Activated T-cell treated with anti-CD3 and anti-CD28 coated beads, Interleukin-2, amount 50 U/mL, for 72 hours (primary cell): Measurements from ENCODE around the gene STAC2. TPM values are rescaled to one million over a fixed set of nuclear protein-coding genes. Genes with fewer than 3 reads are reported as not detected.
"Not testable (repeated sequence)": the region's sequence is repeated elsewhere in the genome, so short reads cannot be mapped to it uniquely, and the experiment has no call there.

ENCODE experiments used
- ATAC-seq, 2 donors: fragments of 150-1000 bp; cut with Tn5 transposase; replicated peaks in 1 of 2; 2 replicates each; pipeline ENCODE4 v1.10.0; 2021; ENCODE audit warnings: moderate library complexity in 2 of 2, mild to moderate bottlenecking in 1 of 2
- DNase-seq, 2 donors: peaks; one replicate each; pipeline ENCODE4 v3.0.0; 2021 to 2022; ENCODE audit warnings: mixed read lengths in 1 of 2
- H3K27ac Mint-ChIP-seq: one replicate; pipeline ENCODE4 v1.8.0; 2022; ENCODE audit warnings: mild to moderate bottlenecking, moderate library complexity, mixed read lengths
- H3K27me3 Mint-ChIP-seq: one replicate; pipeline ENCODE4 v1.8.0; 2022; ENCODE audit warnings: low read depth, mixed read lengths
- H3K36me3 Mint-ChIP-seq, 2 donors: one replicate each; pipeline ENCODE4 v1.8.0; 2022; ENCODE audit warnings: mixed read lengths in 2 of 2, mild to moderate bottlenecking in 1 of 2; ENCODE audit not compliant: insufficient read depth in 2 of 2
- H3K4me1 Mint-ChIP-seq: one replicate; pipeline ENCODE4 v1.8.0; 2022; ENCODE audit warnings: low read depth, mixed read lengths
- H3K4me3 Mint-ChIP-seq, 2 donors: one replicate each; pipeline ENCODE4 v1.8.0; 2022; ENCODE audit warnings: mild to moderate bottlenecking in 2 of 2, mixed read lengths in 2 of 2, moderate library complexity in 2 of 2
- H3K9me3 Mint-ChIP-seq, 2 donors: one replicate each; pipeline ENCODE4 v1.8.0; 2022; ENCODE audit warnings: mixed read lengths in 2 of 2
- total RNA-seq, 2 donors: library from RNA; stranded (reverse); gene quantifications; one replicate each; pipeline ENCODE4 v1.2.3, GENCODE V29; 2022

Gene STAC2
- total RNA-seq, 2 donors from 2014 or later, result 0.07 TPM; not detected in 1

DNA sequence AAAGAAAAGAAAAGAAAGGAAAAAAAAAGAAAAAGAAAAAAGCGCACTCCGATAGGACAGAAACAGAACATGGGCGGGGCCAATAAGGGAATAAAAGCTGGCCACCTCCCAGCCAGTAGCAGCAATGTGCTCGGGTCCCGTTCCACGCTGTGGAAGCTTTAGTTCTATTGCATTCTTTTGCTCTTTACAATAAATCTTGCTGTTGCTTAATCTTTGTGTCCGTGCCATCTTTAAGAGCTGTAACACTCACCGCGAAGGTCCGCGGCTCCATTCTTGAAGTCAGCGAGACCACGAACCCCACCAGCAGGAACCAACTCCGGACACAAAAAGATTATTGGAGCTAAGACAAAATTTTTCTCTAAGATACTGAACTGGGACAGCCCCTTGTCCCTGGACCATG lies 56.6 kb downstream of the STAC2 start:
- H3K27me3 Mint-ChIP-seq, result peaks cover 34% of the 10 kb centered on the region
- ATAC-seq (no peak), DNase-seq (no peak)
- H3K36me3 Mint-ChIP-seq, result no peaks in the 10 kb centered on the region
- H3K27ac Mint-ChIP-seq, result no peak overlapping the region
- peaks cover 17% of the 10 kb centered on the region for H3K4me1 Mint-ChIP-seq
- no peak overlapping the region for H3K4me3 Mint-ChIP-seq
- H3K9me3 Mint-ChIP-seq, result peaks cover 0 to 4% of the 10 kb centered on the region in 2 donors

- H3K36me3 Mint-ChIP-seq, DNase-seq, H3K27ac Mint-ChIP-seq, ATAC-seq, H3K4me3 Mint-ChIP-seq, H3K9me3 Mint-ChIP-seq: not testable (repeated sequence)
- peaks cover 17% of the 10 kb centered on the region for H3K4me1 Mint-ChIP-seq
- H3K27me3 Mint-ChIP-seq, result peaks cover 34% of the 10 kb centered on the region
Observed at GRCh38 chr17:39168503-39168902, 57.2 kb downstream of the STAC2 start.

DNA sequence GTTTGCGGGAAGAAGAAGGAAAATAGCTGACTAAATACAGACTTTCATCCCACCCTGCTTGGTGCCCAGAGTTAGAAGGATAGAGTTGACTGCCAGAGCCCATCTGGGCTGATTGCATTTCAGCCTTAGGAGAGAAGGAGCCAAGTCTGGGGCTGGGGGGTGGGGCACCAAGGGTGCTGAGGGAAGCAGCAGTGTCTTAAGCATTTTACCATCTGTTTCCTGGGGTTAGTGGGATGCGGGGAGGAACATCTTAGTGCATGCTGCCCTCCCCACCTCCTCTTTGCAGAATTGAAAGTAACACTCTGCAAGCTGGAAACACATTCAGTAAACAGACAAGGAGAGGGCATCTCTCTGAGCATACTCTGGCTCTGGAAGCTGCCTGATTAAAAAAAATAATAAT lies 58.3 kb downstream of the STAC2 start:
- no peak for ATAC-seq
- Mint-ChIP-seq H3K27ac (no peak overlapping the region), H3K4me3 (no peak overlapping the region), H3K27me3 (peaks cover 34% of the 10 kb centered on the region), H3K36me3 (no peaks in the 10 kb centered on the region), H3K4me1 (peaks cover 17% of the 10 kb centered on the region), H3K9me3 (peaks cover 0 to 4% of the 10 kb centered on the region in 2 donors)
- no peak for DNase-seq

- Mint-ChIP-seq H3K27me3 (peaks cover 34% of the 10 kb centered on the region), H3K27ac (no peak overlapping the region), H3K9me3 (peaks cover 0 to 4% of the 10 kb centered on the region in 2 donors), H3K36me3 (no peaks in the 10 kb centered on the region), H3K4me1 (peaks cover 17% of the 10 kb centered on the region), H3K4me3 (peak overlapping the region in 1 of 2 donors; percentile 82)
- ATAC-seq (no peak), DNase-seq (no peak)
Observed at GRCh38 chr17:39166437-39167335, 59.1 kb downstream of the STAC2 start.

DNA sequence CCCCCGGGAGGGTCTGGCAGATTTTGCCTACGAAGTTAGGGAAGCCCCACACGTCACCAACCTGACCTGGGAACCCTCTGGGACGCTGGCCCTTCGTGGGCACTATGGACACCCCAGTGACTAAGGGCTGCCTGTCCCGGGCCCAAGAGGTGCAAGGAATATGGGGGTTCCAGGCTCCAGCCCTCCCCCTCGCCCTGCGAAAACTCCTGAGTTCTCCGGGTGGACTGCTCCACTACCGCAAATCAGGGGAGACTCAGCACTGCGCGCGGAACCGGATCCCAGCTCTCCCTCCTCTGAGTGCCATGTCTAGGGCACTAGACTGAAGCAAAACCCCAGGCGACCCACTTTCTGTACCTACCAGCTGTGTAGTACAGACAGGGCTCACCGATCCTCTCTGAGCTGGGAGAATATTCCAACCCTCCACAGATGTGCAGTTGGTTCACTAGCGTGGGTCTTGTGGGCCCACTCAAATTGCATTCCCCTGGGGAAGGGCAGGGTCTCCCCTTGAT lies 59.9 kb downstream of the STAC2 start, which contains the start of gene ARL5C:
ARL5C (minus strand) TSS at position 321 of the 509 bp plus-strand sequence. CDS start 401 bp downstream, outside the sequence.
- H3K27me3 Mint-ChIP-seq, result peaks cover 34% of the 10 kb centered on the region
- H3K4me1 Mint-ChIP-seq, result peaks cover 17% of the 10 kb centered on the region
- H3K36me3 Mint-ChIP-seq, result no peaks in the 10 kb centered on the region
- no peak within 1 kb of the TSS for H3K27ac Mint-ChIP-seq
- no peak for ATAC-seq
- peak within 1 kb of the TSS; percentile 77 to 82 for H3K4me3 Mint-ChIP-seq
- DNase-seq, result no peak
- peaks cover 0 to 4% of the 10 kb centered on the region in 2 donors for H3K9me3 Mint-ChIP-seq

DNA sequence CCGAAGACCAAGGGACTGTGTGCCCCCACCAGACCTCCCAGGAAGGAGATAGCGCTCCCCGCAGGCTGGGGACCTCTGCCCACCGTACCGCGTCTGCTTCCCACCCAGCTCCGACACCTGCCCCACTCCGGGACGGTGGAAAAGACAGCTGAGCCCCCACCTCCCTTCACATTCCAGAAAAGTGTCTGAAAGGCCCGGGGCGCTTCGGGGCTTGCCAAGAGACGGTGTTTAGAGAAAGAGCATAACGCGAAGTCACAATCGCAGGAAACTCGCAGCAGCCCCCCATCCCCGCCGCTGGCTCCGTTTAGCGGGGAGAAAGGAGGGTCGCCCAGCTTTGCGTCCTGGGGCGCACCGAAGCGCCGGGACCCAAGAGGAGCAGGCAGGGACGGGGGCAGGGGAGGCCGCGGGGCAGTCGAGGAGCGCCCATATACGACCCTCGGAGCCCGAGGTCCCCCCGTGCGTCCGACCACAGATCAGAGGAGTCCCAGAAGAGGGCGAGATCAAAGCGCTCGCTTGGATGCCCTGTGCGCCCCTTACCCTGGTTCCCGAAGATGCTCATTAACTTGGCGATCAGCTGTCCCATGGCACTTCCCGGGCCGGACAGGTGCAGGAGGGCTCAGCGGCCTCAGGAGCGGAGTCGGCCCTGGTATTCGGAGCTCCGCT lies 60.4 kb downstream of the STAC2 start:
- peak in 1 of 2 donors; percentile 46 for ATAC-seq

DNA sequence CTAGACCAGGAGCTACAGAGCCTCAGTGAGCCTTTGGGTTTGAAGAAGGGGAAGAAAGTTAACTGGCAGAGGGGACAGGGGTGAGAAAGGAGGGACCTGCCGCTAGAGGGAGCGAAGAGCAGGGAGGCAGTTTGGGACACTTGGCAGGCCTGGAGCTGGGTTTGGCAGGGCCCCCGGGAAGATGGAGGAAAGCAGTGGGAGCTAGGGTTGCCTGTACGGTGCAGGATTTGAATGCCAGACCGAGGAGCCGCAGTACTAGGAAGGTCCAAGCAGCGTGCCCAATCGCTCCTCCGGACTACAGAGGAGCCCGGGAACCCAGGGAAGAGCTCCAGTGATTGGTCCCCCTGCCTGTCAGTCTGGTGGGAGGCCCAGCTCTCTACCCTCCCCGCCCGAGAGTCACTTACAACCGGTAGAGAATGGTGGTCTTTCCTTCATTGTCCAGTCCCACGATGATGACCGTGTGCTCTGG lies 61.0 kb downstream of the STAC2 start:
- DNase-seq, result peak; percentile 76 to 85
- H3K4me3 Mint-ChIP-seq, result peak overlapping the region; percentile 77 to 82
- peaks cover 0 to 4% of the 10 kb centered on the region in 2 donors for H3K9me3 Mint-ChIP-seq
- no peak overlapping the region for H3K27ac Mint-ChIP-seq
- H3K27me3 Mint-ChIP-seq, result peaks cover 28% of the 10 kb centered on the region
- ATAC-seq, result peak; percentile 92 to 93
- H3K4me1 Mint-ChIP-seq, result peaks cover 17% of the 10 kb centered on the region
- H3K36me3 Mint-ChIP-seq, result no peaks in the 10 kb centered on the region

More for the DNA sequence above, 60.4 kb downstream of the STAC2 start:
- DNase-seq, result no peak
- peaks cover 28% of the 10 kb centered on the region for H3K27me3 Mint-ChIP-seq
- peaks cover 0 to 4% of the 10 kb centered on the region in 2 donors for H3K9me3 Mint-ChIP-seq
- peaks cover 17% of the 10 kb centered on the region for H3K4me1 Mint-ChIP-seq
- H3K27ac Mint-ChIP-seq, result no peak overlapping the region
- peak overlapping the region; percentile 77 to 82 for H3K4me3 Mint-ChIP-seq
- H3K36me3 Mint-ChIP-seq, result no peaks in the 10 kb centered on the region

GRCh38 chr17:39161962-39162361 lies 63.8 kb downstream of the STAC2 start:
- DNase-seq (no peak), ATAC-seq (no peak)
- no peak overlapping the region for H3K27ac Mint-ChIP-seq
- no peaks in the 10 kb centered on the region for H3K9me3 Mint-ChIP-seq
- H3K4me3 Mint-ChIP-seq, result no peak overlapping the region
- H3K4me1 Mint-ChIP-seq, result peaks cover 10% of the 10 kb centered on the region
- H3K36me3 Mint-ChIP-seq, result no peaks in the 10 kb centered on the region
- peaks cover 13% of the 10 kb centered on the region for H3K27me3 Mint-ChIP-seq

Other genes with a start within 250 kb of the STAC2 start
- gene PLXDC1, start 74.3 kb downstream of the STAC2 start, total RNA-seq, result 1 to 10 TPM; 3.0 to 5.6 TPM
- under 1 TPM; 0.12 to 0.16 TPM for gene ARL5C, start 59.8 kb downstream of the STAC2 start, total RNA-seq
- 10 to 100 TPM; 10.5 to 15.3 TPM for gene CACNB1, start 28.3 kb downstream of the STAC2 start, total RNA-seq
- 1,000 to 10,000 TPM; 2,889 to 2,909 TPM for gene RPL19, start 25.7 kb downstream of the STAC2 start, total RNA-seq
- gene FBXL20, start 175.7 kb upstream of the STAC2 start, total RNA-seq, result 10 to 100 TPM; 28.5 to 30.5 TPM
- 10 to 100 TPM; 79.7 to 88.3 TPM for gene MED1, start 225.3 kb upstream of the STAC2 start, total RNA-seq
- gene CDK12, start 235.5 kb upstream of the STAC2 start, total RNA-seq, result 10 to 100 TPM; 69.4 to 75.9 TPM